Measurements from ENCODE around the gene CCDC34.
A peak's percentile ranks its signal among the peaks of the same experiment; 100 is the strongest.
"Not testable (repeated sequence)": the region's sequence is repeated elsewhere in the genome, so short reads cannot be mapped to it uniquely, and the experiment has no call there.

Gene CCDC34

DNA sequence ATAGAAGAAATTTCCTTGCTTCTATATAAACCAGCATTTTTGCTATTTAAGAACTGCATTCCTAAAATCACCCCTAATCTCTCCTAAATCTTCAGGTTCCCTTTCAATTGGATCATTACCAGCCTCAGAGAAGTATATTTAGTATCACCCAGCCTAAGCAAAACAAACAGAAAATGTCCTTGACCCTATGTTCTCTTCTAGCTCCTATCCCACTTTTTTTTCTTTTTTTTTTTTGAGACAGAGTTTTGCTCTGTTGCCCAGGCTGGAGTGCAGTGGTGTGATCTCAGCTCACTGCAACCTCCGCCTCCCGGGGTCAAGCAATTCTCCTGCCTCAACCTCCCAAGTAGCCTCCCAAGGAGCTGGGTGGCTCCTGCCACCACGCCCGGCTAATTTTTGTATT lies 28.3 kb downstream of the CCDC34 start:
- H3K36me3 ChIP-seq (ENCODE audit: insufficient read depth, low read length); H3K4me2 ChIP-seq (ENCODE audit: low read length); H3K4me3 ChIP-seq (ENCODE audit: low read length); H3K27me3 ChIP-seq (ENCODE audit: control insufficient read depth, insufficient read depth, low read length); H3K9me3 ChIP-seq (replicated peaks; ENCODE audit: low read length); H3K9ac ChIP-seq (ENCODE audit: low read depth, low read length); H3K4me1 ChIP-seq (ENCODE audit: control insufficient read depth, insufficient read depth, low read length): not testable (repeated sequence)

DNA sequence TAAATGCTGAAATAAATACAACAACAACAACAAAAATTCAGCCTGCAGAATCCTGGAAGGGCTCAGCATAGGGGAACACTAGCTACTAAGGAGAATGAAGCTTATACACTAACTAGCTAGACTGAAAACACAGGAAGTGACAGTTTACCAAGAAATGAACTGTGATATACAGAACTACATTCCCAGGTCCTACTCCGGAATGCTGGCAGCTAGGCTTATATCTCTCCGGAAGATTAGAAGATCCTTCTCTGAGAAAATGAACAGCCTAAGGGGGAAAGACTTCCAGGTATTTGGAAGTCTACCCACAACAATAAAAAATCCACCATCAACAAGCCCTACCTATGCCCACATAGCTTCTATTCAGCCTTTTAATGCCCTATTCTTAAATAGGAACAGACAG lies 31.0 kb downstream of the CCDC34 start:
- H3K27me3 ChIP-seq (ENCODE audit: control insufficient read depth, insufficient read depth, low read length) = no peaks in the 10 kb centered on the region
- H3K9ac ChIP-seq (ENCODE audit: low read depth, low read length) = peak overlapping the region; percentile 18
- H3K4me2 ChIP-seq (ENCODE audit: low read length) = no peak overlapping the region
- H3K4me1 ChIP-seq (ENCODE audit: control insufficient read depth, insufficient read depth, low read length) = no peaks in the 10 kb centered on the region
- no peak overlapping the region for H3K4me3 ChIP-seq (ENCODE audit: low read length)
- no peaks in the 10 kb centered on the region for H3K9me3 ChIP-seq (replicated peaks; ENCODE audit: low read length)
- no peaks in the 10 kb centered on the region for H3K36me3 ChIP-seq (ENCODE audit: insufficient read depth, low read length)

DNA sequence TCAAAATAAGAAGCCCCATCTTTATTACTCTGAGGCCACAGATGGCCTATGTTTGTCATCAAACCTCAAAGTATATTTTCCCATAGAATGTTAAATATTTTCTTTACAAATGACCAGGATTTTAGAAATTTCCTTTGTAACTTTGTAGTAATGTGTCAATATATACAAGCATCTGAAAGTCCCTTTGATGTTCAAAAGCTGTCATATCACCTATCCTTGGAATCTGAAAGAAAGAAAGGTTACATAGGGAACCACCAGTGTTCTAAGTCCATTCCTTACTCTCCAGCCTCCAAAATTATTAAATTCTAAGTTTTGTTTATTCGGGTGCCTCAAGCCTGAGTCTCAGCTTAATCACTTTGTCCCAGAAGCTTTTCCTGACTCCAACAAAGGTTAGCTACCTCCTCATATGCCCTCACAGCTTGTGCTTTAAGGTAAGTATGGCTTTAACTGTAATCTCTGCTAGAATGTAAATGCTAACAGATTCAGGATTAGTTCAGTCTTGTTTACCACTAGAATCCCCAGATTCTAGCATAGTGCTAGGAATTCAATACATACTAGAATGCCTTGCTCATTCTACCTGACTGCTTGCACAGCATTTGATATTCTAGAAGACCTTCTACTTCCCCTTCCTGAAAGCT lies 32.3 kb downstream of the CCDC34 start:
- Histone ChIP-seq H3K9ac (ENCODE audit: low read depth, low read length) (no peak overlapping the region), H3K4me3 (ENCODE audit: low read length) (no peak overlapping the region), H3K36me3 (ENCODE audit: insufficient read depth, low read length) (no peaks in the 10 kb centered on the region), H3K4me2 (ENCODE audit: low read length) (no peak overlapping the region), H3K9me3 (replicated peaks; ENCODE audit: low read length) (no peaks in the 10 kb centered on the region), H3K27me3 (ENCODE audit: control insufficient read depth, insufficient read depth, low read length) (no peaks in the 10 kb centered on the region), H3K4me1 (ENCODE audit: control insufficient read depth, insufficient read depth, low read length) (no peaks in the 10 kb centered on the region)

DNA sequence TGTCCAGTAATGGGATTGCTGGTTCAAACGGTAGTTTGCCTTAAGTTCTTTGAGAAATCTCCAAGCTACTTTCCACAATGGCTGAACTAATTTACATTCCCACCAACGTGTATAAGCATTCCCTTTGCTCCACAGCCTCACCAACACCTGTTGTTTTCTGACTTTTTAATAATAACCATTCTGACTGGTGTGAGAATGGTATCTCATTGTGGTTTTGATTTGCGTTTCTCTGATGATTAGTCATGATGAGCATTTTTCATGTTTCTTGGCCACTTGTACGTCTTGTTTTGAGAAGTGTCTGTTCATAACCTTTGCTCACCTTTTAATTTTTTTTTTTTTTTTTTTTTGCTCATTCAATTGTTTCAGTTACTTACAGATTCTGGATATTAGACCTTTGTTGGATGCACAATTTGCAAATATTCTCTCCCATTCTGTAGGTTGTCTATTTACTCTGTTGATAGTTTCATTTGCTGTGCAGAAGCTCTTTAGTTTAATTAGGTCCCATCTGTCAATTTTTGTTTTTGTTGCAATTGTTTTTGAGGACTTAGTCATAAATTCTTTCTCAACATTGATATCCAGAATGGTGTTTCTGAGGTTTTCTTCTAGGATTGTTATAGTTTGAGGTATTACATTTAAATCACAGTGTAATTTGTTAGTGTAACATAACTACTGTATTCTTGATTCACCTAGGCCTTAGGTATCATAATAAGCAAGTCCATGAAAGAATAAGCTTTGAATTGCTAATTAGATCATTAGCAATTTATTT lies 33.0 kb downstream of the CCDC34 start:
- Histone ChIP-seq H3K36me3 (ENCODE audit: insufficient read depth, low read length) (no peaks in the 10 kb centered on the region), H3K9ac (ENCODE audit: low read depth, low read length) (no peak overlapping the region), H3K4me1 (ENCODE audit: control insufficient read depth, insufficient read depth, low read length) (no peaks in the 10 kb centered on the region), H3K4me2 (ENCODE audit: low read length) (no peak overlapping the region), H3K9me3 (replicated peaks; ENCODE audit: low read length) (no peaks in the 10 kb centered on the region), H3K4me3 (ENCODE audit: low read length) (no peak overlapping the region), H3K27me3 (ENCODE audit: control insufficient read depth, insufficient read depth, low read length) (no peaks in the 10 kb centered on the region)

DNA sequence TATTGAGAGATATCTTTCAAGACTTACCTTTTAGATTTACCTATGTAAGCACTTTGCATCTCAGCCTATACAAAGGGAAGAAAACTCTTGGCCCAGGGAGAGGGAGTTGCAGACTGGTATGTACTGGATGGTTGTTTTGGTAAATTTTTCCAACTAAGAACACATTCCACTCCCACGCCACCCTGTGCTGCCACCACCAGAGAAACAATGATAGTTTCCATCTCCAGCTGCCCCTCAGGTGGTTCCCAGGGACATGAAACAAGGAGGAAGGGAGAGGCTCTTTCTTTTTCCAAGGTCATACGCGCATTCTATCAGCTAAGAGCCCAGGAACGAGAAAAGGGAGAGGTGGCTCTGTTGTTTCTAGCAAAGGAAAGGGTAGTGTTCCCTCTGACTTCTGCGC lies 34.4 kb downstream of the CCDC34 start:
- H3K9me3 ChIP-seq (replicated peaks; ENCODE audit: low read length) = no peaks in the 10 kb centered on the region
- H3K9ac ChIP-seq (ENCODE audit: low read depth, low read length) = no peak overlapping the region
- no peaks in the 10 kb centered on the region for H3K27me3 ChIP-seq (ENCODE audit: control insufficient read depth, insufficient read depth, low read length)
- no peak overlapping the region for H3K4me2 ChIP-seq (ENCODE audit: low read length)
- H3K4me1 ChIP-seq (ENCODE audit: control insufficient read depth, insufficient read depth, low read length) = no peaks in the 10 kb centered on the region
- H3K36me3 ChIP-seq (ENCODE audit: insufficient read depth, low read length) = no peaks in the 10 kb centered on the region
- H3K4me3 ChIP-seq (ENCODE audit: low read length) = no peak overlapping the region

- not testable (repeated sequence) for H3K36me3 ChIP-seq (ENCODE audit: insufficient read depth, low read length); H3K4me2 ChIP-seq (ENCODE audit: low read length); H3K4me3 ChIP-seq (ENCODE audit: low read length); H3K27me3 ChIP-seq (ENCODE audit: control insufficient read depth, insufficient read depth, low read length); H3K9me3 ChIP-seq (replicated peaks; ENCODE audit: low read length); H3K4me1 ChIP-seq (ENCODE audit: control insufficient read depth, insufficient read depth, low read length); H3K9ac ChIP-seq (ENCODE audit: low read depth, low read length)
Observed at GRCh38 chr11:27327064-27327463, 36.0 kb downstream of the CCDC34 start.

DNA sequence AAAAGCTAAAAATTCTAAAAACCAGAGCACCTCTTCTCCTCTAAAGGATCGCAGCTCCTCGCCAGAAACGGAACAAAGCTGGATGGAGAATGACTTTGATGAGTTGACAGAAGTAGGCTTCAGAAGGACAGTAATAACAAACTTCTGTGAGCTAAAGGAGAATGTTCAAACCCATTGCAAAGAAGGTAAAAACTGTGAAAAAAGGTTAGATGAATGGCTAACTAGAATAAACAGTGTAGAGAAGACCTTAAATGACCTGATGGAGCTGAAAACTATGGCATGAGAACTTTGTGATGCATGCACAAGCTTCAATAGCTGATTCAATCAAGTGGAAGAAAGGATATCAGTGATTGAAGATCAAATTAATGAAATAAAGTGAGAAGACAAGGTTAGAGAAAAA lies 40.8 kb downstream of the CCDC34 start:
- not testable (repeated sequence) for H3K36me3 ChIP-seq (ENCODE audit: insufficient read depth, low read length); H3K27me3 ChIP-seq (ENCODE audit: control insufficient read depth, insufficient read depth, low read length); H3K4me2 ChIP-seq (ENCODE audit: low read length)

GRCh38 chr11:27321340-27321739 lies 41.7 kb downstream of the CCDC34 start:
- H3K9me3 ChIP-seq (replicated peaks; ENCODE audit: low read length); H3K4me1 ChIP-seq (ENCODE audit: control insufficient read depth, insufficient read depth, low read length); H3K4me3 ChIP-seq (ENCODE audit: low read length); H3K4me2 ChIP-seq (ENCODE audit: low read length); H3K27me3 ChIP-seq (ENCODE audit: control insufficient read depth, insufficient read depth, low read length); H3K9ac ChIP-seq (ENCODE audit: low read depth, low read length); H3K36me3 ChIP-seq (ENCODE audit: insufficient read depth, low read length): not testable (repeated sequence)

More for the DNA sequence above, 40.8 kb downstream of the CCDC34 start:
- not testable (repeated sequence) for H3K4me3 ChIP-seq (ENCODE audit: low read length); H3K9ac ChIP-seq (ENCODE audit: low read depth, low read length); H3K4me1 ChIP-seq (ENCODE audit: control insufficient read depth, insufficient read depth, low read length); H3K9me3 ChIP-seq (replicated peaks; ENCODE audit: low read length)

- Histone ChIP-seq H3K4me2 (ENCODE audit: low read length) (peak overlapping the region; percentile 55), H3K27me3 (ENCODE audit: control insufficient read depth, insufficient read depth, low read length) (no peaks in the 10 kb centered on the region), H3K36me3 (ENCODE audit: insufficient read depth, low read length) (no peaks in the 10 kb centered on the region), H3K9ac (ENCODE audit: low read depth, low read length) (no peak overlapping the region), H3K4me3 (ENCODE audit: low read length) (no peak overlapping the region), H3K4me1 (ENCODE audit: control insufficient read depth, insufficient read depth, low read length) (peaks cover 10% of the 10 kb centered on the region), H3K9me3 (replicated peaks; ENCODE audit: low read length) (no peaks in the 10 kb centered on the region)
Observed at GRCh38 chr11:27319072-27319471, 43.9 kb downstream of the CCDC34 start.

- Histone ChIP-seq H3K9ac (ENCODE audit: low read depth, low read length) (no peak overlapping the region), H3K4me3 (ENCODE audit: low read length) (no peak overlapping the region), H3K27me3 (ENCODE audit: control insufficient read depth, insufficient read depth, low read length) (no peaks in the 10 kb centered on the region), H3K36me3 (ENCODE audit: insufficient read depth, low read length) (no peaks in the 10 kb centered on the region), H3K4me2 (ENCODE audit: low read length) (no peak overlapping the region), H3K4me1 (ENCODE audit: control insufficient read depth, insufficient read depth, low read length) (peaks cover 10% of the 10 kb centered on the region), H3K9me3 (replicated peaks; ENCODE audit: low read length) (no peaks in the 10 kb centered on the region)
Observed at GRCh38 chr11:27317751-27318150, 45.3 kb downstream of the CCDC34 start.

DNA sequence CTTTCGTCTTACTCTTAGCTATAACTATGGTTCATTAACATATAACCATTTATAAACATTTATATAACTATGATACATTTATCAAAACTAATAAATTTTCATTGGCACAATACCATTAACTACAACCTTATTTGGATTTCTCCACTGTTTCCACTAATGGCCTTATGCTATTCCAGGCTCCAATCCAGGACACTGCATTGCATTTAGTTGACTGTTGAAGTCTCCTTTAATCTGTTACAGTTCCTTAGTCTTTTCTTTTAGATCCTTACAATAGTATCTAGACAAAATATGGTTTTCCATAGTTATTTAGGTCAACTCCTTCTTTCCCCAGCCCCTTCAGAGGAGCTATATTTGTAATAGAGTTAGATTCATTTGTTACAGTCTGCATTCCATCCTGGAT lies 47.2 kb downstream of the CCDC34 start:
- Histone ChIP-seq H3K4me3 (ENCODE audit: low read length) (no peak overlapping the region), H3K9me3 (replicated peaks; ENCODE audit: low read length) (no peaks in the 10 kb centered on the region), H3K4me2 (ENCODE audit: low read length) (no peak overlapping the region), H3K36me3 (ENCODE audit: insufficient read depth, low read length) (no peaks in the 10 kb centered on the region), H3K27me3 (ENCODE audit: control insufficient read depth, insufficient read depth, low read length) (no peaks in the 10 kb centered on the region), H3K4me1 (ENCODE audit: control insufficient read depth, insufficient read depth, low read length) (peaks cover 10% of the 10 kb centered on the region), H3K9ac (ENCODE audit: low read depth, low read length) (no peak overlapping the region)

GRCh38 chr11:27313157-27313821 lies 49.7 kb downstream of the CCDC34 start:
- Histone ChIP-seq H3K9ac (ENCODE audit: low read depth, low read length) (no peak overlapping the region), H3K4me3 (ENCODE audit: low read length) (no peak overlapping the region), H3K36me3 (ENCODE audit: insufficient read depth, low read length) (no peaks in the 10 kb centered on the region), H3K4me1 (ENCODE audit: control insufficient read depth, insufficient read depth, low read length) (peaks cover 2% of the 10 kb centered on the region), H3K27me3 (ENCODE audit: control insufficient read depth, insufficient read depth, low read length) (no peaks in the 10 kb centered on the region), H3K9me3 (replicated peaks; ENCODE audit: low read length) (no peaks in the 10 kb centered on the region), H3K4me2 (ENCODE audit: low read length) (no peak overlapping the region)

All from skeletal muscle satellite cell (primary cell).